ENCODE measurements around the gene ABCB8.
"Not testable (repeated sequence)": the region's sequence is repeated elsewhere in the genome, so short reads cannot be mapped to it uniquely, and the experiment has no call there.

Gene ABCB8

DNA sequence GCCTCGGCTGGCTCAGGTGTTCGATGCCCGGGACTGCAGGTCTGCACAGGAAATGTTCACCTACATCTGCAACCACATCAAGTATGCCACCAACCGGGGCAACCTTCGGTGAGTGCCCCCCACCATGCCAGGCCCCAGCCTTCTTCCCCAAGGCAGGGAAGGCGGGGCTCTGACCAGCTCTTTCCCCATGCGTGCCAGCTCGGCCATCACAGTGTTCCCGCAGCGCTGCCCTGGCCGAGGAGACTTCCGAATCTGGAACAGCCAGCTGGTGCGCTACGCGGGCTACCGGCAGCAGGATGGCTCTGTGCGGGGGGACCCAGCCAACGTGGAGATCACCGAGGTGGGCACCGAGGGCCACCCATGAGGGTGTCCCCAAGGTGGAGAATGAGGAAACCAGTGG, 29.9 kb upstream of the ABCB8 start:
- DNase-seq: no peak

DNA sequence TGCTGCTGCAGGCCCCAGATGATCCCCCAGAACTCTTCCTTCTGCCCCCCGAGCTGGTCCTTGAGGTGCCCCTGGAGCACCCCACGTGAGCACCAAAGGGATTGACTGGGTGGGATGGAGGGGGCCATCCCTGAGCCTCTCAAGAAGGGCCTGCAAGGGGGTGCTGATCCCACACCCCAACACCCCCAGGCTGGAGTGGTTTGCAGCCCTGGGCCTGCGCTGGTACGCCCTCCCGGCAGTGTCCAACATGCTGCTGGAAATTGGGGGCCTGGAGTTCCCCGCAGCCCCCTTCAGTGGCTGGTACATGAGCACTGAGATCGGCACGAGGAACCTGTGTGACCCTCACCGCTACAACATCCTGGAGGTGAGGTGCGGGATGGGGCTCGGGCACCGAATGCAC, 29.2 kb upstream of the ABCB8 start:
- no peak for DNase-seq

DNA sequence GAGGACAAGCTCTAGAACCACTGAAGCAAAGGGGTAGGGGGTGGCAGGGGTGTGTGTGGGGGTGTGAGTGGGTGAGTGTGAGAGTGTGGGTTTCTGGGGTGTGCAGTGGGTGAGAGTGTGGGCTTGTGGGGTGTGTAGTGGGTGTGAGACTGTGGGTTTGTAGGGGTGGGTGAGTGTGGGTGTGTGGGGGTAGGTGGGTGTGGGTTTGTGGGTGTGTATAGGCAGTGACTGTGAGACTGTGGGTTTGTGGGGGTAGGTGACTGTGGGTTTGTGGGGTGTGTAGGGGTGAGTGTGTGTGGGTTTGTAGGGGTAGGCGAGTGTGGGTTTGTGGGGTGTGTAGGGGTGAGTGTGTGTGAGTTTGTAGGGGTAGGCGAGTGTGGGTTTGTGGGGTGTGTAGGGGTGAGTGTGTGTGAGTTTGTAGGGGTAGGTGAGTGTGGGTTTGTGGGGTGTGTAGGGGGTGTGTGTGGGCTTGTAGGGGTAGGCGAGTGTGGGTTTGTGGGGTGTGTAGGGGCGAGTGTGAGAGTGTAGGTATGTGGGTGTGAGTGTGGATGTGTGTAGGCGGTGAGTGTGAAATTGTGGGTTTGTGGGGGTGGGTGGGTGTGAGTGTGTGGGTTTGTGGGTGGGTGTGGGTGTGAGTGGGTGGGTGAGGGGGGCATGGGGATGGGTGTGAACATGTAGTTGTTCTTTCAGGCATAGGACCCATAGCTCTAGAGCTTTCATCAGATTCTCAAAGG, 28.6 kb upstream of the ABCB8 start:
- no peak for DNase-seq

DNA sequence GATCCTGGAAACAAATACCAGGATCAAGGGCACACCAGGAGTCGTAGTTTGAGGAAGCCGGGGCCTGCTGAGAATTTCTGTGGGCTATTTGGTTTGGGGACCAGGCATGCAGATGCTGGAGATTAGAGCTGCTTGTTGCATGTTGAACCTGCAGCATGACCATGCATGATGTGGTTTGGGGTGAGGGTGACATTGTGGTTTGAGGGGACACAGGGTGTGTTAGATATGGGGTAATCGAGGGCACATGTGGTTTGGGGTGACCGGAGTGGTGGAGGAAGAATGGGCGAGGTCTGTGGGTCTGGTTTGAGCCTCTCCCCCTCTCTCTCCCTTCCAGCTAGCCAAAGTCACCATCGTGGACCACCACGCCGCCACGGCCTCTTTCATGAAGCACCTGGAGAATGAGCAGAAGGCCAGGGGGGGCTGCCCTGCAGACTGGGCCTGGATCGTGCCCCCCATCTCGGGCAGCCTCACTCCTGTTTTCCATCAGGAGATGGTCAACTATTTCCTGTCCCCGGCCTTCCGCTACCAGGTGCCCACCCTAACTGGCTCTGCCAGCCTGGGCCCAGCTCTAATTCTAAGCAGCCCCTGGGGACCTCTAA, 27.3 kb upstream of the ABCB8 start:
- DNase-seq: no peak

DNA sequence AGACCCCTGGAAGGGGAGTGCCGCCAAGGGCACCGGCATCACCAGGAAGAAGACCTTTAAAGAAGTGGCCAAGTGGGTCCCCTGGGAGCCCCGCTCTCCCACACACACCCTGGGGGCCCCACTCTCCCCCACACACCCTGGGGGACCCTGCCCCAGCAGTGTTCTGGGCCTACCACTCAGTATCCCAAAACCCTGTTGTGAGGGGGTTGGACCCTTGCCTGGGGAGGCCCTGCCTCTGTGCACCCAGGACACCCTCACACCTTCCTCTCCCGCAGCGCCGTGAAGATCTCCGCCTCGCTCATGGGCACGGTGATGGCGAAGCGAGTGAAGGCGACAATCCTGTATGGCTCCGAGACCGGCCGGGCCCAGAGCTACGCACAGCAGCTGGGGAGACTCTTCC, 26.7 kb upstream of the ABCB8 start:
- DNase-seq: no peak

DNA sequence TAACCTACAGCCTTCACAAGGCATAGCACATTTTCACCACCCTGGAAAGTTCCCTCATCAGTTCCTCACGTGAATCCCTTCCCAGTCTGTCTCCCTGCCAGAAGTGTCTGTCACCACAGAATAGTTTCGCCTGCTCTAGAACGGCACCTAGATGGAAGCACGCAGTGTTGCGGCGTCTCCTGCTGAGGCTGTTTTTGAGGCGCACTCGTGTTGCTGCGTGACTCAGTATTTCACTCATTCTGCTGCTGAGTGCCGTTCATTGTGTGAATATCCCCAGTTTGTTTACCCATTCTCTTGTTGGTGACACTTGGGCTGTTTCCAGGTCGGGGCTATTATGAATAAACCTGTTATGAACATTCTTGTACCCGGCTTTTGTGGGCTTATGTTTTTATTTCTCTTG, 24.7 kb upstream of the ABCB8 start:
- no peak for DNase-seq

DNA sequence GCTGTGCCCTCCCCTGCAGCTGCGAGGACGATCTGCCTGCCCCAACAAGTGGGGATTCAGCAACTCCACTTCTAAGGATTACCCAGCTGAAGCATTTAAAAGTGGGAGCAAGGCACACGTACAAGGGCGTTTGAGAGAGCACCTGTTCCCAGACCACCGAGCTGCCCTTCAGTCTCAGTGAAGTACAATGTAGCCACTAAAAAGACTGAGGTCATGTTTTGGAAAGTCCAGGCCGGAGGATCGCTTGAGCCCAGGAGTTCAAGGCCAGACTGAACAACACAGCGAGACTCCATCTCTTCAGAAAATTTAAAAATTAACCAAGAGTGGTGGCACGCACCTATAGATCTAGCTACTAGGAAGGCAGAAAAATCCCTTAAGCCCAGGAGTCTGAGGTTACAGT, 22.7 kb upstream of the ABCB8 start:
- DNase-seq: no peak

DNA sequence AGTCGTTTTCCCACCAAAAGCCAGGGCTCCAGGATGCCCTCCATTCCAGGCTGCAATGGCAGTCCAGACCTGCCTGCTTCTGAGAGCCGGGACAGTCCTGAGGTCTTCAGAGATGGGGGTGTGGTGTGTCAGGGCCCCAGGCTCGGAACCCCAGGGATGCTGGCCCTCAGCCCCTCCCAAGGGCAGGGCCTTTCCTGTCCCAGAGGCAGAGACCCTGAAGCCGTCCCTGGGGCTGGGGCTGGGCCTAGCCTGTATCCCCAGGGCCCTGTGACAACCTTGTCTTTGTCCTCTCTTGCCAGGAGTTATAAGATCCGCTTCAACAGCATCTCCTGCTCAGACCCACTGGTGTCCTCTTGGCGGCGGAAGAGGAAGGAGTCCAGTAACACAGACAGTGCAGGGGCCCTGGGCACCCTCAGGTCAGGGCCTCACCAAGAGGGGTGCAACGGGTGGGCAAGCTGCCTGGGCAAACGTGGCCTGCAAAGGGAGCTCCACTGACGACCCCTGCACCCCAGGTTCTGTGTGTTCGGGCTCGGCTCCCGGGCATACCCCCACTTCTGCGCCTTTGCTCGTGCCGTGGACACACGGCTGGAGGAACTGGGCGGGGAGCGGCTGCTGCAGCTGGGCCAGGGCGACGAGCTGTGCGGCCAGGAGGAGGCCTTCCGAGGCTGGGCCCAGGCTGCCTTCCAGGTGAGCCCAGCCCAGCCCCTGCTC, 21.5 kb upstream of the ABCB8 start:
- no peak for DNase-seq

DNA sequence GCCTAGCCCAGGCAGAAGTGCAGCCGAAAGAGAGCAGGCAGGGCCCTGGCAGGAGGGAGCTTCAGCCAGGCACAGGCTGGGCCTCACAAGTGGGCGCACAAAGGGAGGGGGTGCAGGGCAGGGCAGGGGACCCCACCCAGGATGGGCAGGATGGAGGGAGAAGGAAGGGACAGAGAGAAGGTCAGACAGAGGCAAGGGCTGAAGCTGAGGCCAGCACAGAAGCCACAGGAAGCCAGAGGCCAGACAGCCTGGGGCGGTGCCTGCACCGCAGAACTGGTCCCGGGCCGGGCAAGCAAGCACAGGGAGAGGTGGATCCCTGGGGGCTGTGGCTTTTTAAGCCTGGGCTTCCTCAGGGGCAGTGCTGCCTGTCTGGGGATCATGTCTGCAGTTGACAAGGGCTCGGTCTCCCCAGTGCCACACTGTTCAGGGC, 20.8 kb upstream of the ABCB8 start:
- no peak for DNase-seq

DNA sequence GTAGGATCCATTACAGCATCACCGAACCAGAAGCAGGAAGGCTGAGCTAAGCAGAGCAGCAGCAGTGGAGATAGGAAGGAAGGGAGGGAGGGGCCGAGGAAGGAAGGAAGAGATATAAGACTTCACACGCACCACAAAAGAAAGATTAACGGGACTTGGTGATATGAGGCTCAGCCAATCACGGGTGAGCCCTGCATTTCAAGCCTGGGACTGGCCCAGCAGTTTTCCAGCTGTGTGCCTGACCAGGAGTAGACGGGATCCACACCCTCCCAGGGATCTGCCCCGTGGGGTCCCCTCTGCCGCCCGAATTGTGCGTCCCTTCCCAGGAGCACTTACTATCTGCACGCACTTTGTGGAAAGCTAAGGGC, 20.1 kb upstream of the ABCB8 start:
- no peak for DNase-seq

DNA sequence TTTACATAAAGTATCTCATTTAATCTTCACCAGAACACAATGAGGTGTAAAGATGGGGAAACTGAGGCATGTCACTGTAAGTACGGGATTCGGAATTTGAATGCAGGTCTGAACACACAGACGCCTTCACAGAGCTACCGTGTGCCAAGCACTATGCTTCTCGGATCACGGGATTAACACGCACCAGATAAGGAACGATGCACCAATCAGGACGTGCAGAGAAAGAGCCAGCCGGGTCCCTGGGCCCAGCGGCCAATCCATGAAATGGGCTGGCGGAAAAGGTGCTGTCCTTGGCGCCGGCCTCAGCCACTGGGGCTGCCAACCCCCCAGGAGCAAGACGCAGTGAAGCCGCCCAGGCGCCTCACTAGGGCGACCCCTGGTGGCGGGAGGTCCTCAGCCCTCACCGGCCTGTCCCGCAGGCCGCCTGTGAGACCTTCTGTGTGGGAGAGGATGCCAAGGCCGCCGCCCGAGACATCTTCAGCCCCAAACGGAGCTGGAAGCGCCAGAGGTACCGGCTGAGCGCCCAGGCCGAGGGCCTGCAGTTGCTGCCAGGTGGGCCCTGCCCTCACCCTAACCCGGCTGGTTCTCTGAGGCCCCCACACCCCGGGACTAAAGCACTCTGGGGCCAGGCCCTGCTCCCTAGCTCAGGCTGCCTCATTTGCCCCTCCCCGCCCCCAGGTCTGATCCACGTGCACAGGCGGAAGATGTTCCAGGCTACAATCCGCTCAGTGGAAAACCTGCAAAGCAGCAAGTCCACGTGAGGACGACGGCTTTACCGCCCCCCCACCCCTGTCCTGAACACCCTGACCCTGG, 19.5 kb upstream of the ABCB8 start:
- DNase-seq: no peak

DNA sequence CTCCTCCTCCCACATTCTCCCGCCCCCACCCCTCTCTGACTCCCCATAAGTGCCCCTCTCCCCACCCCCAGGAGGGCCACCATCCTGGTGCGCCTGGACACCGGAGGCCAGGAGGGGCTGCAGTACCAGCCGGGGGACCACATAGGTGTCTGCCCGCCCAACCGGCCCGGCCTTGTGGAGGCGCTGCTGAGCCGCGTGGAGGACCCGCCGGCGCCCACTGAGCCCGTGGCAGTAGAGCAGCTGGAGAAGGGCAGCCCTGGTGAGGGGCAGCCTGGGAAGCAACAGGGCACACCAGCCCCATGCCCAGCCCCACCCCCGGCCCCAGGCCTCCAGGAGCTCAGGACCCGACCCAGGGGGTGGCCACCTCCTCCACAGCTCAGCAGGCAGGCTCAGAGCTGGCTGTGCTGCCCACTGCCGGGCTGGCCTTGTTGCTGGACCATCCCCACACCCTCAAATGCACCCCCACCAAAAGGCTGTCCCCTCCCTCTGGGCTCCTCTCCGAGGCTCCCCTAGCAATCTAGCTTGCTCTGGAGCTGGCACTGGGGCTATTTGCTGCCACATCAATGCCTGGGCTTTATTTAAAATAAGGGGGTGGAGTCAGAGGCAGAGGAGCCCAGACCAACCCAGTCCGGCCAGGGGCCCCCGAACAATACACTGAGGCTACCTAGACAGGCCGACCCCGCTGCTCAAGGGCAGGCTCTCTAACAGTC, 18.8 kb upstream of the ABCB8 start:
- DNase-seq: no peak

DNA sequence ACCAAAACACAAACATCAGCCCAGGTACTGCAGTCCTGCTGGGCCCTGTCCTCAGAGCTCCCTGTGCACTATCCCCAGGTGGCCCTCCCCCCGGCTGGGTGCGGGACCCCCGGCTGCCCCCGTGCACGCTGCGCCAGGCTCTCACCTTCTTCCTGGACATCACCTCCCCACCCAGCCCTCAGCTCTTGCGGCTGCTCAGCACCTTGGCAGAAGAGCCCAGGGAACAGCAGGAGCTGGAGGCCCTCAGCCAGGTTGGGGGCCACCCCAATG, 18.3 kb upstream of the ABCB8 start:
- no peak for DNase-seq

DNA sequence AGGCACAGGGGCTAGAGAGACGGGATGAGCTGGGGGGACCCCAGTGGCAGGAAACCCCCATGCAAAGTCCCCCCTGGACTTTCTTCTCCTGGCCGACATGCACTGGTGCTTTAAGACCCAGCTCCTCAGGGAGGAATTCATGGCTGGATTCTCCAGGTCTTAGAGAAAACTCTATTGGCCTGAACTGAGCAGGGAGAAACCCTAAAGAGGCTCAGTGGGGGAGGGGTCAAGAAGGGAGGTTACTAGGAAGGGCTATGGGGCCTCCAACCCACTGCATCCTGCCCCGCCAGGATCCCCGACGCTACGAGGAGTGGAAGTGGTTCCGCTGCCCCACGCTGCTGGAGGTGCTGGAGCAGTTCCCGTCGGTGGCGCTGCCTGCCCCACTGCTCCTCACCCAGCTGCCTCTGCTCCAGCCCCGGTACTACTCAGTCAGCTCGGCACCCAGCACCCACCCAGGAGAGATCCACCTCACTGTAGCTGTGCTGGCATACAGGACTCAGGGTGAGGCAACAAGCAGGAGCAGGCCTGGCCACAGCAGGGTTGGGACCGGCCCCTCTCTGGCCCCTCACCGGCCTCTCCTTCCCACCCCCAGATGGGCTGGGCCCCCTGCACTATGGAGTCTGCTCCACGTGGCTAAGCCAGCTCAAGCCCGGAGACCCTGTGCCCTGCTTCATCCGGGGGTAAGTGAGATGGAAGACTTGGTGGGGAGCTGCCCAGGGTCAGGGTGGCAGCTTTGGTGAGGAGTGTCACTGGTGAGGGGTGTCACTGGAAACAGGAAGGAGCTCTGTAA, 17.7 kb upstream of the ABCB8 start:
- DNase-seq: no peak

DNA sequence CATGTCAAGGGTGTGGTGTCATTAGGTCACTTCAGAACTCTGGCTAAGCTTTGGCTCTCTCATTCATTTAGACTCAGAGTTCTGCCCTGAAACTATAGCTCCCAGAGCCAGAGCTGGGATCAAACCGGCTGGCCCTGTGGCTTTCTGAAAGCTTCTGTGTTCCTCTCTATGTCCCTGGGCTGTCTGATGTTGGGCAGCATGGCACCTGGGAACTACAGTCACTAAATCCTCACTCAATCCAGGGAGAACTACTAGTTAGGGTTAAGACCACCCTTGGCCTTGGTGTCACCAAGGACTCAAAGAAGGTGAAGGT, 17.2 kb upstream of the ABCB8 start:
- DNase-seq: no peak

DNA sequence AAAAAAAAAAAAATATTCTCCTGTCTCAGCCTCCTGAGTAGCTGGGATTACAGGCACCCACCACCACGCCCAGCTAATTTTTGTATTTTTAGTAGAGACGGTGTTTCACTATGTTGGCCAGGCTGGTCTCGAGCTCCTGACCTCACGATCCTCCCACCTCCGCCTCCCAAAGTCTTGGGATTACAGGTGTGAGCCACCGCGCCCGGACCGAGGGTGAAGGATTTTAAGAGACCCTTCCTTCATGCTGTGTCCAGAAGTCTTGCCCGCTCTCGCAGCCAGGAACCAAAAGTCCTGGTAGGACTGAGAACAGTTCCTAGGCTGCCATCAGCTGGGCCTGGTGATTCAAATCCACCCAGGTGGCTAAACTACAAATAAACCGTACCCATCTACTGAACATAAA, 16.6 kb upstream of the ABCB8 start:
- not testable (repeated sequence) for DNase-seq

DNA sequence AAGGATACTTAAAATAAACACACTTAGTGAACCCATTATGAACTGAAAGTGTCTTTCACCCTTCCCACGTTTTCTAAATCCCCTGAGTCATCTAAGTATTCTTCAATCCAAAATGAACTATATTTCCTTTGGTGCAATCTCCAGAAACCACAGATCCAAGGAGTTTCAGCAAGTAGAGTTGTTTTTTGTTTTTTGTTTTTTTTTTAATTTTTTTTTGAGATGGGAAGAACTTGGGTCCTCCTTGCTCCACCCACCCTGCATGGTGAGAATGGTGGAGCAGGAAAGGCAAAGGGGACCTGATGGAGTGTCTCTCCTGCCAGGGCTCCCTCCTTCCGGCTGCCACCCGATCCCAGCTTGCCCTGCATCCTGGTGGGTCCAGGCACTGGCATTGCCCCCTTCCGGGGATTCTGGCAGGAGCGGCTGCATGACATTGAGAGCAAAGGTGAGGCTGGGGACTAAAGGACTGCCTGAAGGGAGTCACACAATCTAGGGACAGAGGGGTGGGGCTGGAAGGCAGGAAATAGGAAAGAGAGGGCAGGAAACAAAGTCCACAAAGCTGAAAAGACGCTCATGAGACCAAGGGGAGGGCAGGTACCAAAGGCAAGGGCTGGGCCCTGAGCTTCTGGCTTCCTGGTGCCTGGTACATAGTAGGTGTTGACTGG, 16.1 kb upstream of the ABCB8 start:
- DNase-seq: no peak

DNA sequence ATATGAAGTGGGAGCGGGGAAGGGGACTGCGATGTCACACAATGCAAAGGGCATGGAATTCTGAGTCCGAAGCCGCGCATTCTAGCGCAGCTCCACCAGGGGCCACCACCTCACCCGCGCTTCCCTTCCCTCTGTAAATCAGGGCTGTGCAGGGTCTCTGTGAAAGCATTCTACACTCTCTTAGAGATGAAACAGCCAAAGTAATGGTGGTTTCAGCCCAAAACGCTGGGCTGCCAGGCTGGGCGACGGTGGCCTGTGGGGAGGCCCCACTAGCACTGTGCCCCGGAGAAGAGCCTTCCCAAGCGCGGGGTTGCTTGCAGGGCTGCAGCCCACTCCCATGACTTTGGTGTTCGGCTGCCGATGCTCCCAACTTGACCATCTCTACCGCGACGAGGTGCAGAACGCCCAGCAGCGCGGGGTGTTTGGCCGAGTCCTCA, 15.3 kb upstream of the ABCB8 start:
- peak; percentile 32 for DNase-seq

DNA sequence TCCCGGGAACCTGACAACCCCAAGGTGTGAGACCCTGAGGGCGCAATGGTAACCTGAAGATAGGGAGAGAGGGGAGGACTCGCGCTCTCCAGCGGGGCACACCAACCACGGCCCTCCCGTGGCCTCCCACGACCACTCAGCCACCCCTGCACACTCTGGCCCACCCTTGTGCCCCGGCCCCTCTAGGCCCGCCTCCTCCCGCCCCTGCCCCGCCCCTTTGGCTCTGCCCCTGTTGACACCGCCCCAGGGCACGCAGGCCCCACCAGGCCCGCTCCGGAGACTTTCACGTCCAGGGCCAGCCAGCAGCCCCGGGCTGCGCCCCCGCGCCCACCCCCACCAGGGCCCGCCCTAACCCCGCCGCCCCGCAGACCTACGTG, 14.9 kb upstream of the ABCB8 start:
- DNase-seq: no peak

DNA sequence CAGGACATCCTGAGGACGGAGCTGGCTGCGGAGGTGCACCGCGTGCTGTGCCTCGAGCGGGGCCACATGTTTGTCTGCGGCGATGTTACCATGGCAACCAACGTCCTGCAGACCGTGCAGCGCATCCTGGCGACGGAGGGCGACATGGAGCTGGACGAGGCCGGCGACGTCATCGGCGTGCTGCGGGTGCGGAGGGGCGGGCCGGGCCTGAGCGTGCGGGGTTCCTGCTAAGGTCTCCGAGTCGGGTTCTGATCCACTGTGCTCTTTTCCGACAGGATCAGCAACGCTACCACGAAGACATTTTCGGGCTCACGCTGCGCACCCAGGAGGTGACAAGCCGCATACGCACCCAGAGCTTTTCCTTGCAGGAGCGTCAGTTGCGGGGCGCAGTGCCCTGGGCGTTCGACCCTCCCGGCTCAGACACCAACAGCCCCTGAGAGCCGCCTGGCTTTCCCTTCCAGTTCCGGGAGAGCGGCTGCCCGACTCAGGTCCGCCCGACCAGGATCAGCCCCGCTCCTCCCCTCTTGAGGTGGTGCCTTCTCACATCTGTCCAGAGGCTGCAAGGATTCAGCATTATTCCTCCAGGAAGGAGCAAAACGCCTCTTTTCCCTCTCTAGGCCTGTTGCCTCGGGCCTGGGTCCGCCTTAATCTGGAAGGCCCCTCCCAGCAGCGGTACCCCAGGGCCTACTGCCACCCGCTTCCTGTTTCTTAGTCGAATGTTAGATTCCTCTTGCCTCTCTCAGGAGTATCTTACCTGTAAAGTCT, 14.3 kb upstream of the ABCB8 start:
- DNase-seq: peak; percentile 16

DNA sequence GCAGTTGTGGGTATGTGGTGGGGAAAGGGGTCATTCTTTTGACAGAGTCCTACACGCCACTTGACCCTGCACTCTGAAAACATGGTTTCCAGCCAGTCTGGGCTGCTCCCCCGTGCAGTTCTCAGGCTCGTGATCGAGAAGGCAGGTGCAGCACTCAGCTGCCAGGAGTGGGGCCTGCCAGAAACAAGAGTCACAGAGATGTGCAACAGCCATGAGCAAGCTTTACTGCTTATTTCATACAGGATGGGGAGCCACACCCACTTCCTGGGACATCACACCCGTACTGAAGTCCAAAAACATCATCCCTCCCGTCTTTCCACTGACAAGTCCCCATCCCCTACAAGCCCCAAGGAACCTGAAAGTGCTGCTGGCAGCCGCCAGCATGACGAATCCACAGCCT, 13.3 kb upstream of the ABCB8 start:
- DNase-seq: no peak
